ENCODE data around the gene SCN3B. TPM values are rescaled to one million over a fixed set of nuclear protein-coding genes. Genes with fewer than 3 reads are reported as not detected.
A peak's percentile ranks its signal among the peaks of the same experiment; 100 is the strongest.

Gene SCN3B
- total and polyA plus RNA-seq, 2 of the 4 experiments (the other 2 are of a cell fraction) = under 0.01 to 0.03 TPM

- intact Hi-C loops (cut with micrococcal nuclease) = no loop called here
- Histone ChIP-seq H4K20me1 (ENCODE audit: insufficient read depth, low read length) (no peaks in the 10 kb centered on the region), H4K91ac (ENCODE audit: insufficient read depth, low read depth, low read length) (no peak overlapping the region), H3K9me1 (ENCODE audit: insufficient read depth, low read length) (0 out of 2 replicates have a peak, but pooled peaks cover 2% of the 10 kb centered on the region), H2AK5ac (ENCODE audit: low read depth, low read length) (no peak overlapping the region), H2BK20ac (ENCODE audit: low read depth, low read length) (no peak overlapping the region), H2BK5ac (ENCODE audit: low read depth, low read length, poor library complexity, severe bottlenecking) (no peak overlapping the region), H4K5ac (ENCODE audit: low read depth, low read length) (no peak overlapping the region), H2BK15ac (ENCODE audit: low read depth, low read length) (no peak overlapping the region), H3K4me2 (ENCODE audit: low read depth, low read length) (no peak overlapping the region), H3K36me3 (ENCODE audit: control insufficient read depth, insufficient read depth, low read length) (no peaks in the 10 kb centered on the region), H3K56ac (ENCODE audit: extremely low read depth, insufficient read depth, low read length) (no peak overlapping the region), H3K9ac (ENCODE audit: low read depth, low read length) (no peak overlapping the region), H3K4ac (ENCODE audit: low read depth, low read length) (no peak overlapping the region), H3K23ac (ENCODE audit: low read depth, low read length) (no peak overlapping the region), H3K27ac (ENCODE audit: insufficient read depth, low read length) (no peak overlapping the region), H4K8ac (ENCODE audit: low read depth in 2 of 2, low read length in 2 of 2) (no peak overlapping the region), H3K4me1 (ENCODE audit: control insufficient read depth, insufficient read depth, low read length) (no peaks in the 10 kb centered on the region), H3K14ac (replicated peaks; ENCODE audit: low read depth, low read length) (peak overlapping the region; percentile 41; the same call in 1 of the 2 replicates), H2BK120ac (ENCODE audit: low read depth, low read length) (no peak overlapping the region), H3K27me3 (ENCODE audit: control insufficient read depth, insufficient read depth, low read length) (peaks cover 12% of the 10 kb centered on the region), H3K18ac (ENCODE audit: low read depth, low read length) (no peak overlapping the region), H3K9me3 (ENCODE audit: control insufficient read depth, insufficient read depth, low read length) (no peaks in the 10 kb centered on the region), H2AFZ (replicated peaks; ENCODE audit: low read length, poor library complexity) (no peak overlapping the region), H2AK9ac (replicated peaks; ENCODE audit: low read depth, low read length, poor library complexity) (no peak overlapping the region), H3K79me1 (ENCODE audit: low read depth in 1 of 2, low read length in 2 of 2) (no peaks in the 10 kb centered on the region), H3K4me3 (ENCODE audit: insufficient read depth, low read depth, low read length) (no peak overlapping the region)
- in situ Hi-C loops (cut with MboI; ENCODE audit: low sequenced_read_pairs) = no loop called here
- BruUV-seq (replicated peaks) = no TSS peak
- CTCF ChIA-PET = no interaction called here
- TF ChIP-seq RFX5 (IDR thresholded peaks at IDR 0.05; ENCODE audit: low read depth, low read length) (no peak), CHD1 (IDR thresholded peaks at IDR 0.05; ENCODE audit: low read depth, low read length) (no peak), RAD21 (IDR thresholded peaks at IDR 0.05; ENCODE audit: low read length) (no peak), NFE2L2 (IDR thresholded peaks at IDR 0.05; ENCODE audit: low read depth, low read length) (no peak), ELK1 (IDR thresholded peaks at IDR 0.05; ENCODE audit: borderline replicate concordance, low read depth, low read length) (no peak), USF2 (IDR thresholded peaks at IDR 0.05; ENCODE audit: low read depth, low read length) (no peak), SMC3 (IDR thresholded peaks at IDR 0.05; ENCODE audit: low read depth, low read length) (no peak), BHLHE40 (IDR thresholded peaks at IDR 0.05; ENCODE audit: low read depth, low read length) (no peak), CTCF (conservative IDR thresholded peaks at IDR 0.05; ENCODE audit: low read depth, low read length) (no peak), CEBPB (IDR thresholded peaks at IDR 0.05; ENCODE audit: low read depth, low read length) (no peak), FOS (IDR thresholded peaks at IDR 0.05; ENCODE audit: low read depth, low read length) (no peak), MAZ (IDR thresholded peaks at IDR 0.05; ENCODE audit: borderline replicate concordance, low read depth, low read length) (no peak), POLR2A (IDR thresholded peaks at IDR 0.05; ENCODE audit: low read depth, low read length) (no peak), MXI1 (IDR thresholded peaks at IDR 0.05; ENCODE audit: borderline replicate concordance, low read depth, low read length) (no peak), RCOR1 (IDR thresholded peaks at IDR 0.05; ENCODE audit: insufficient replicate concordance, low read length) (no peak), MAFK (IDR thresholded peaks at IDR 0.05; ENCODE audit: low read depth, low read length) (no peak)
- POLR2A ChIA-PET (ENCODE audit: unreplicated experiment) = no interaction called here
- dilution Hi-C loops (cut with HindIII; ENCODE audit: low sequenced_read_pairs, unreplicated experiment) = no loop called here
- ATAC-seq (ENCODE audit: low read depth) (peak; percentile 82), DNase-seq (peak; percentile 84)
- 0% methylated on average over 1 of the region's 10 CpGs; no CpG with 5 or more reads in 1 of the 2 experiments for WGBS, 2 experiments (ENCODE audit: extremely low coverage in 2 of 2, insufficient read length in 1 of 2)
Measured at GRCh38 chr11:123628936-123629683, 25.3 kb downstream of the SCN3B start.
